Upper lobe of left lung (tissue), 6 donors: Measurements from ENCODE around the gene TCEA2. TPM values are rescaled to one million over a fixed set of nuclear protein-coding genes. Genes with fewer than 3 reads are reported as not detected.
A peak's percentile ranks its signal among the peaks of the same experiment; 100 is the strongest.

ENCODE experiments used
- ATAC-seq, 2 donors: fragments of 200-7000 bp; cut with Tn5 transposase; one replicate each; pipeline ENCODE4 v1.9.1; 2022; ENCODE audit warnings: mild to moderate bottlenecking in 2 of 2, moderate library complexity in 2 of 2; ENCODE audit not compliant: low FRiP score in 2 of 2
- DNase-seq, 2 donors: peaks; one replicate each; pipeline ENCODE4 v3.0.0-alpha.2; 2019 to 2020
- H3K27ac ChIP-seq, 4 donors: fragments of 200-600 bp; sonication (generic); one replicate each; pipeline ENCODE4 v1.5.1; 2016 to 2019
- H3K27me3 ChIP-seq, 4 donors: fragments of 200-600 bp; sonication (generic); one replicate each; pipeline ENCODE4 v1.5.1; 2017 to 2019
- H3K36me3 ChIP-seq, 4 donors: fragments of 200-600 bp; sonication (generic); one replicate each; pipeline ENCODE4 v1.5.1; 2016 to 2019
- H3K4me1 ChIP-seq, 4 donors: fragments of 200-600 bp; sonication (generic); one replicate each; pipeline ENCODE4 v1.5.1; 2018 to 2019
- H3K4me3 ChIP-seq, 4 donors: fragments of 200-600 bp; sonication (generic); one replicate each; pipeline ENCODE4 v1.5.1; 2017 to 2019; ENCODE audit warnings: mild to moderate bottlenecking in 2 of 4, moderate library complexity in 1 of 4
- H3K9me3 ChIP-seq, 4 donors: fragments of 200-600 bp; sonication (generic); one replicate each; pipeline ENCODE4 v1.5.1; 2018 to 2019
- CTCF ChIP-seq, 6 experiments: fragments of 450-650 bp in 4 of 6; fragments of 200-600 bp in 2 of 6; sonication (generic) in 2 of 6; IDR thresholded peaks; one replicate each; pipeline ENCODE4 v1.5.1; 2016 to 2019; ENCODE audit warnings: antibody characterized with exemption in 6 of 6
- EP300 ChIP-seq, 4 donors: sonication (generic); formaldehyde crosslinking; IDR thresholded peaks; one replicate each; pipeline ENCODE4 v1.5.1; 2017; ENCODE audit warnings: antibody characterized with exemption in 4 of 4, control low read depth in 2 of 4
- POLR2A ChIP-seq, 4 donors: fragments of 450-650 bp; IDR thresholded peaks; one replicate each; pipeline ENCODE4 v1.5.1; 2016 to 2017; ENCODE audit warnings: antibody characterized with exemption in 4 of 4, mild to moderate bottlenecking in 2 of 4
- POLR2AphosphoS5 ChIP-seq, 2 donors: sonication (generic); formaldehyde crosslinking; IDR thresholded peaks; one replicate each; pipeline ENCODE4 v1.5.1; 2017; ENCODE audit warnings: antibody characterized with exemption in 2 of 2
- whole genome bisulfite sequencing, 2 donors: methylation state at CpG; one replicate each; pipeline ENCODE4 v1.1.5; 2017 to 2018; 5-methylcytosine and 5-hydroxymethylcytosine counted together
- total RNA-seq, 6 donors: library from RNA; depleted of rRNA in 4 of 6; stranded (reverse); fragments of >200 nt in 4 of 6; gene quantifications; one replicate each; pipeline versions ENCODE4 v1.1.0 to v1.2.1, GENCODE V29; 2016 to 2021
- donor health status: DM: no; HTN: no; CAD: no; lungs with moderate emphysema.
- donor health status: DM: no; HTN: yes; CAD: no; lungs with severe emphysema.

Gene TCEA2
- total RNA-seq, 6 donors from 2014 or later: 21.7 to 56.0 (median 28.4) TPM

DNA sequence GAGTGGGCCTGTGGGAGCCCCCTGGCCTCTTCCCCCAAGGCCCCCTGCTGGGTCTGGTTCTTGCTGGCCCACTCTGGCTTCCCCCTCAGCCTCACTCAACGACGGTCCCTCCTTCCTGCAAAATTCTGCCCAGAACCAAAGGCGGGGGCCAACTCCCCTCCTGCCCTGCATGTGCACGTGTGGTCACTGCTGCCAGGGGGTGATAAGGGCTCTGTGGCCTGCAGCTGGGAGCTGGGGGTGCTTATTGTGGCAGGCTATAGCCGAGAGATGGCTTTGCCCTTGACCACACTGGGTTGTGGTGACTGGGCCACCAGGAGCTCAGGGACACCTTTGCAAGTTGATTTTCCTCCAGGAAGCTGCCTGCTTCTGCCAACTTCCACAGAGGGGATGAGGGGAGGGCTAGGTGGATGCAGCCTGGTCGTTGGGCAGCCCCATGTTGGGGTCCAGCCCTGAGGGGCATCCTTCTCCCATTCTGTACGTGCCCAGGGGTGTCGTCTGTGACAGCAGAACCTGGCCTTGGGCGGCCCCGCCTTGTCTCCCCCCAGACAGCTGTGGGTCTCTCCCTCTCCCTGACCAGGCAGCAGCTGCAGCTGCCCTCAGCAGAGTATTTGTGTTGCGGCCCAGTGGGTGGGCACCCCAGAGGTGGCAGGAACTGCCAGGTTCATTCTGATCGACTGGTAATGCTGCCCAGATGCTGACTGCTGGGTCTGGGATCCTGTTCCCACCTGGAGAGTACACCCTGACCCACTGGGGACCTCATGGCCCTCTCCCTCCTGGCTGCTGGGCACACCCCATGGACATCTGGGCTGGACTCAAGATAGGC, 5.6 kb downstream of the TCEA2 start:
- 69 to 100% methylated on average over 1 to 12 of the region's 12 CpGs for WGBS, 2 donors

GRCh38 chr20:64069209-64069613, 6.2 kb downstream of the TCEA2 start:
- TF ChIP-seq EP300 (IDR thresholded peaks at IDR 0.05) (no peak), POLR2A (IDR thresholded peaks at IDR 0.05) (no peak), CTCF (IDR thresholded peaks at IDR 0.05) (no peak), POLR2AphosphoS5 (IDR thresholded peaks at IDR 0.05) (no peak)
- ATAC-seq (no peak), DNase-seq (peak in 1 of 2 donors; percentile 82)
- Histone ChIP-seq H3K9me3 (no peaks in the 10 kb centered on the region), H3K4me1 (peaks cover 7 to 28% (median 13%) of the 10 kb centered on the region in 4 donors), H3K27ac (no peak overlapping the region), H3K36me3 (peaks cover 0 to 24% (median 15%) of the 10 kb centered on the region in 4 donors), H3K4me3 (no peak overlapping the region), H3K27me3 (no peaks in the 10 kb centered on the region)
- WGBS, 2 donors: 97% methylated on average over 6 of the region's 20 CpGs; no CpG with 5 or more reads in 1 of the 2 donors

More for the DNA sequence above, 5.6 kb downstream of the TCEA2 start:
- ATAC-seq: no peak
- TF ChIP-seq POLR2AphosphoS5 (IDR thresholded peaks at IDR 0.05) (no peak), EP300 (IDR thresholded peaks at IDR 0.05) (no peak), CTCF (IDR thresholded peaks at IDR 0.05) (no peak), POLR2A (IDR thresholded peaks at IDR 0.05) (no peak)
- Histone ChIP-seq H3K27ac (no peak overlapping the region), H3K27me3 (no peaks in the 10 kb centered on the region), H3K36me3 (peaks cover 0 to 18% (median 9%) of the 10 kb centered on the region in 4 donors), H3K4me1 (peaks cover 13 to 34% (median 19%) of the 10 kb centered on the region in 4 donors), H3K4me3 (no peak overlapping the region), H3K9me3 (no peaks in the 10 kb centered on the region)
- DNase-seq: peak in 1 of 2 donors; percentile 45

- Histone ChIP-seq H3K27ac (no peak overlapping the region), H3K9me3 (no peaks in the 10 kb centered on the region), H3K27me3 (no peaks in the 10 kb centered on the region), H3K4me3 (no peak overlapping the region), H3K36me3 (peaks cover 0 to 29% (median 17%) of the 10 kb centered on the region in 4 donors), H3K4me1 (peaks cover 3 to 23% (median 9%) of the 10 kb centered on the region in 4 donors)
- TF ChIP-seq CTCF (IDR thresholded peaks at IDR 0.05): peak; percentile 61 to 69 (median 65)
- TF ChIP-seq EP300 (IDR thresholded peaks at IDR 0.05): no peak
- DNase-seq (peak in 1 of 2 donors; percentile 81), ATAC-seq (no peak)
- 57 to 91% methylated on average over 4 to 13 of the region's 14 CpGs for WGBS, 2 donors
Measured at GRCh38 chr20:64069614-64070243, 6.7 kb downstream of the TCEA2 start.

DNA sequence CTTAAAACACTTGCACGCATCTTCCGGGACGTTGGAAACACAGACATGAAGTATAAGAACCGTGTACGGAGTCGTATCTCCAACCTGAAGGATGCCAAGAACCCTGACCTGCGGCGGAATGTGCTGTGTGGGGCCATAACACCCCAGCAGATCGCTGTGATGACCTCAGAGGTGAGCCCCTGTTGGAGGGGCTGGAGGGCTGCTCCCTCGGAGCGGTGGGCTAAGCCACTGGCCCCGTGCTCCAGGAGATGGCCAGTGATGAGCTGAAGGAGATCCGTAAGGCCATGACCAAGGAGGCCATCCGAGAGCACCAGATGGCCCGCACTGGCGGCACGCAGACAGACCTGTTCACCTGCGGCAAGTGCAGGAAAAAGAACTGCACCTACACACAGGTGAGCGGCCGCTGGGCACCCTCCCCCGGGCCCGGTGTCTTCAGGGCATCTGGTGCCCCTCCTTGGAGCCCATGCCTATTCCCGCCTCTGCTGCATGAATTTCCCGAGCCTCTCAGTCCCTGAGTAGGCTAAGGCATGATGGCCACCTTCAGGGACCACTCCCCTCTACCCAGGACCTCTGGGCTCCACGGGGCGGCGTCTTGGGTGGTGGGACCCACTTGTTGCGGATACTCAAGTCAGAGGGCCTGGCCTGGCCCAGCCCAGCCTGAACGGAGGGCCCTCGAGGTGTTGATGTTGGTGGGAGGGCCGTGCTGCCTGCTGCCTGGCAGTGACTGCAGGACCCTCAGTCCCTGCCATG, 7.4 kb downstream of the TCEA2 start:
- ATAC-seq: no peak
- Histone ChIP-seq H3K27ac (no peak overlapping the region), H3K4me1 (peaks cover 3 to 16% (median 6%) of the 10 kb centered on the region in 4 donors), H3K4me3 (no peak overlapping the region), H3K27me3 (no peaks in the 10 kb centered on the region), H3K36me3 (peaks cover 0 to 36% (median 21%) of the 10 kb centered on the region in 4 donors), H3K9me3 (no peaks in the 10 kb centered on the region)
- TF ChIP-seq CTCF (IDR thresholded peaks at IDR 0.05) (no peak), POLR2AphosphoS5 (IDR thresholded peaks at IDR 0.05) (no peak), POLR2A (IDR thresholded peaks at IDR 0.05) (no peak), EP300 (IDR thresholded peaks at IDR 0.05) (no peak)
- 91 to 94% methylated on average over 14 to 30 of the region's 31 CpGs for WGBS, 2 donors
- DNase-seq: peak in 1 of 2 donors; percentile 78
